GM12891 (cell line): ENCODE measurements around the gene AMBP.

Experiments
- POLR2A ChIP-seq: IDR thresholded peaks from 2 replicates; pipeline ENCODE4 v1.6.1; 2011; ENCODE audit warnings: low read depth, low read length, control low read depth
- POLR2AphosphoS5 ChIP-seq: IDR thresholded peaks from 2 replicates; pipeline ENCODE4 v1.6.1; 2011; ENCODE audit warnings: low read depth, low read length, control low read depth

- TF ChIP-seq POLR2A (no peak), POLR2AphosphoS5 (no peak)
Observed at GRCh38 chr9:114065304-114065703, 12.8 kb downstream of the AMBP start.
